ENCODE results near the gene SPATA13.

The SPATA13 gene

DNA sequence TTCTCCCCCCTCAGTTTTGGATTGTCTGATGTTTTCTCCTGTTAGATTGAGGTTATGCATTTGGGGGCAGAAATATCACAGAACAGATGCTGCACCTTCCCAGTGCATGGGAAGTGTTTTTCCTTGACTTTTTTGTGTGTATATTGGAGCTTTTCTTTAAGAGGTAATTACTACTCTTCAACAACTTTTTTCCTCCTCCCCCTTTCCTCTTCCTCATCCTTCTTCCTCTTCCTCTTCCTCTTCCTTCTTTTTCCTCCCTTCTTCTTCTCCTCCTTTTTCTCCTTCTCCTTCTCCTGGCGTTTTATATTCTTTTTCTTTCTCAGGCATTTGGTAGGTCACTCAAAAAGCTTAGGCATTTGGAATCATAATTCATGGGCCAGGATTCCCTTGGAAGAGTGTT is 18.1 kb upstream of the SPATA13 start:
- no peak for DNase-seq

GRCh38 chr13:24142886-24143285 is 17.6 kb upstream of the SPATA13 start:
- no peak for DNase-seq

GRCh38 chr13:24145240-24145639 is 15.3 kb upstream of the SPATA13 start:
- no peak for DNase-seq

DNA sequence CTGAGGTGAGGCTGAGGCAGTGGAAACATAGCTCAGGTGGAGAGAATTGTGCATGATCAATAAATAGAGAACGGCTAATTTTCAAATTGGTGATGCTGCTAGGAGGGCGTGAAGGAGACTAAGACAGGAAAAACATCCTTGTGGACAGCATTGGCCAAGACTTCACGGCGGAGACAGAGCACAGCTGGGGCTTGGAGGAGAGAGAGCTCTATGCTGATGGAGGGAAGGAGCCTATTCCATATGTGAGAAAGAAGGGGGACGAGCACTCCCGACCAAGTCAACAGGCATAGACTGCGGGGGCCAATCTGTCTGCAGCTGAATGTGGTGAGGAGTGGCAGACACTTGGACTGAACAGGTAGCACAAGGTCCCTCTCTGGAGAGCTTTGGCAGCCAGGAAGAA is 14.8 kb upstream of the SPATA13 start:
- DNase-seq: no peak

DNA sequence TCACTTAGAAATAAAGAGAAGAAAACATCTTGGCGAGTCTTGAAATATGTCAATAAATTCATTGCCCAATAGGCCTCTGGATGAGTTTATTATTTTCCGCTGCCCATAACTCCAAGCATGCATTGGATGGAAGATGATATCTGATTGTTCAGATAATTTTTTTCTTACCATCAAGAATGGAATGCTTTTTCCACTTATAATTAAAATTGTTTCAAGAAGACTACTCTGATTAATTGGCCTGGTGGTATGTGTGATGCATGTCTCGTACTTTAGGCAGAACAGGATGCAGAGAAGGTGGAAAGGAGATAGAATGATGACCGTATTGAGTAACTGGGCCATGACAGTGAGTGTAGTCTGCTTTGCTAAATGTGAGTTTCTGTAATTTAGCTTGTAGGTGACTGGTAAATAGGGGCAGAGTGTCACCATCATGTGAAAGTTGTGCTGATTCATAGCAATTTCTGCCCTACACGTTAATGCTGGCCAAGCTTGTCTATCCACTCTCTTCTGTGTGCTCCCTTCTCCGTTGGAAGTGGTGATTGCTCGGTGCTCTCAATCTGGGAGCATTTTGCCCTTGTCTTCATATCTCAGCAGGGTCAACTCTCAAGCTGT is 13.5 kb upstream of the SPATA13 start:
- DNase-seq: no peak

GRCh38 chr13:24147570-24147963 is 13.0 kb upstream of the SPATA13 start:
- no peak for DNase-seq

GRCh38 chr13:24148414-24149235 is 11.9 kb upstream of the SPATA13 start:
- no peak for DNase-seq

GRCh38 chr13:24149246-24150032 is 11.1 kb upstream of the SPATA13 start:
- no peak for DNase-seq

DNA sequence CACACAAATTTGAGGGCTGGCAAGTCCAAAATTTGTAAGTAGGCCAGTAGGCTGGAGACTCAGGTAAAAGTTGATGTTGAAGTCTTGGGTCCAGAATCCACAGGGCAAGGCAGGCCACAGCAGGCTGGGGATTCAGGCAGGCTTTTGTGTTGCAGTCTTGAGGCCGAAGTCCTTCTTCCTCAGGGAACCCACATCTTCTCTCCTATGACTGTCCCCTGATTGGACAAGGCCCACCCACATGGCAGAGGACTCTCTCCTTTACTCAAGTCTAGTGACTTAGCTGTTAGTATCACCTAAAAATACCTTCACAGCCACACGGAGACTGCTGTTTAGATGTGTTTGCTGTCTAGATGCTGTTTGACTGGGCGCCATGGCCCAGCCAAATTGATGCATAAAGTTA is 9.9 kb upstream of the SPATA13 start:
- no peak for DNase-seq

DNA sequence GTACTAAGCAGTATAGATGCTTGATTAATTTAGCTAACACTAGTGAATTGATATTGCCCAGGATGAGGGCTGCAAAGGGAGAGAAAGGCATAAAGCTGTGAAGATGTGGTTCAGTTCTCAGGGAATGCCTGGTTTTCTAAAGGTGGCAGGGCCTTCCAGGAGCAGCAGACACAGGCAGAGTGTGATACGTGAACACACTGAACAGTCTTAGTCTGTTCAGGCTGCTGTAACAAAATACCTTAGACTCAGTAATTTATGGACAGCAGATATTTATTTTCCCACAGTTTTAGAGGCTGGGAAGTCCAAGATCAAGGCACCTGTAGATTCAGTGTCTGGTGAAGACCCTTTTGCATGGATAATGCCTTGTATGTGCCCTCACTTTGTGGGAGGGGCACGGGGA is 8.7 kb upstream of the SPATA13 start:
- DNase-seq: no peak

DNA sequence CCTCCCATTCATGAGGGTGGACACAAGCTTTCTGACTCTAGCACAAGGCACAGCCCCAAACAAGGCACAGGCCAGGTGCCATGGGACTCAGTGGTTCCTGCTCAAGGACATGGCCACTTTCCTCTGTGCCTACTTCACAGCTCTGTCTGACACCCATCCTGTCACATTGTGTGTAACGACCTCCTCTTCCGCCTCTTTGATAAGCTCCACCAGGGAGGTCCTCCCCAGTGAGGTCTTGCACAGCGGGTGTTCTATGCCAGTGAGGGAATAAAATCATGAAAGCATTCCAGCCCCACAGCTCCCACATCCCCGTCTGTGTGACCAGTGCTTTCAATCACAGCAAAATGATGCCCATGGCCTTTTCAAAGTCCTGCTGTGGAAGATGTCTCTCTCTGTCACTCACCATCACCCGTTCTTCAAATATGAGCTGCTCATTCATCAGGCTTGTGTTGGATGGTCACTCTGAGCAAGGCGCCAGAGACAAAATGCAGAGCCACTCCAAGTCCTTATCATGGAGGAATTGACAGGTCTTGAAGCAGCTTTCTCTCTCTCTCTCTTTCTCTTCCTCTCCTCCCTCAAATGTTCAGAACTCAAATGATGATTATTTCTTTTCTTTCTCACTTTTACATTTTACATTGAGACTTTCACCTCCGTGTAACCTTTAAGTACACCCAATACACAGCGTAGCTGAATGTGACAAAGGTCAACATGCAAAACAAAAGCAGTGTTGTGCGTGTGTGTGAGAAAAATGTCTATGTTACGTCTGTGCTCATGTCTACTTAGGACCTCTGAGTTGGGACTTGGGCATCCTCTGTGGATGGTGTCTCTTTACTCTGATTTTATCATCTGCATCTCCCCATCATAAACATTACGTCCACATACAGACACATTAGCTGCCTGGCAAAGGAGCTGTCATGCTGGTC is 8.0 kb upstream of the SPATA13 start:
- DNase-seq: no peak

DNA sequence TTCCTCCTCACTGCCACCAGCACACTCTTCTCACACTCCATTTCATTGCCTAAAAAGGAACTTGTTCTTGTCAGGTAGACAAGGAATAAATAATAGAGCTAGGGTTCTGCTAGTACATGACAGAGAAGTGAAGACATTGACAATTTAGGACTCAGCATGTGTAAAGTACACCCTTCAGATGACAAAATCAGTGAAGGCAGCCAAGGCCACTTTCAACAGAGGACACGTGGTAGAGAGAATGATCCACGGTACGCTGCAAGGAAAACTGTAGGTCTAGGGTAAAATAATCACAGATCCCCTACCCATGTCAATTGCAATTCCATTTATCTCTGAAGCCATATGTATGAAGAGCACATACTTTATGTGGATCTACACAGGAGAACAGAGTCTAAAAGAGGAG is 7.2 kb upstream of the SPATA13 start:
- DNase-seq: no peak

- DNase-seq: no peak
Observed at GRCh38 chr13:24153979-24154701, 6.4 kb upstream of the SPATA13 start.

DNA sequence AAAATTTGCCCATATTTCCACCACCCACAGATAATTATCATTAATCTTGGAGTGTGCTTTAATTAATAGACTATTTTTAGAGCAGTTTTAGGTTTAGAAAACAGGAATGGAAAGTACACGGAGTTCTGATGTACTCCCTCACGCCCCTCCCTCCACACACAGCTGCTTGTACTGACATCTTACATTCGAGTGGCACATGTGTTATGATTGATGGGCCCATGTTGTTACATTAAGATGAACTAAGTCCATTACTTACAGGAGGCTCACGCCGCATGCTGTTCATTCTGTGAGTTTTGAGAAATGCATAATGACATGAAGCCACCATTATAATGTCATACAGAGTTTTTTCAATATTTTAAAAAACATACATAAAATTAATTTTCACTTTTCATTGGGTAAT is 1.2 kb upstream of the SPATA13 start:
- no peak for DNase-seq

DNA sequence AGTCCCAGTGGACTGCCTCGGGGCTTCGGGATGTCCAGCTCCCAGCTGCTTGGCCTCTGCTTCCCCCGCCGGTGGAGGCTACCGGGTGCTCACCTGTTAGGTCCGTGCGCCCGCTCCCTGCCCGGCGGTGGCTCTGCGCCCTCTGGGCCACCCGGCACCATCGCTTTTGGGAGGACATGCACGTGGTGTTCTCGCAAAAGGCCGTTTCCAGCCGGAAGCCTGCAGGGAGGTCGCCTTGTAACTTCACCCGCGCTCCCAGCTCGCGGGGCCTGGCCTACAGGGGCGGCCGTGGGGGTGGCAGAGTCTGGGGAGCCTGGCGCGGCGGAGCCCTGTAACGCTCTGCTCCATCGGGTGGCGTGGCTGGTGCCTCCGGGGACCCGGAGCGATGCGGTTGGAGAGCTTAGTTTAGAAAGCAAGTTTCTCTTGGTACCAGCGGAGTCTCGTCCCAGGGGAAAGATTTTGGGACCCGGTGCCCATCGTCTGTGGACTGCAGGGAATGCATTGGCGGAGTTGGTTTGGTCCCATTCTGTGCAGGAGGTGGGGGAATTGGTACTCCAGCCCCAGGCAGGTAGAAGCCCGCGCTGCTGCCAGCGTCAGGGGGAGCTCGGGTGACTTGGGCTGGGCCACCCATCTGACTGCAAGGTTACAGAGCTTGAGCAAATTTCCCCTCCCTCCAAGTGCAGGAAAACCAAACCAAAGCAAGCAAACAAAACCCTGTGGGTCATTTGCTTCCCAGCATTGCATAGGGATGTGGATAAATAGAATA is 673 bp downstream of the SPATA13 start:
- peak in 3 of 4 experiments; percentile 14 to 46 (median 24) for DNase-seq

GRCh38 chr13:24161980-24162525 is 1.5 kb downstream of the SPATA13 start:
- no peak for DNase-seq

- DNase-seq: no peak
Observed at GRCh38 chr13:24162604-24163003, 2.1 kb downstream of the SPATA13 start.

GRCh38 chr13:24165746-24166145 is 5.2 kb downstream of the SPATA13 start:
- no peak for DNase-seq

GRCh38 chr13:24166561-24166960 is 6.0 kb downstream of the SPATA13 start:
- DNase-seq: no peak

DNA sequence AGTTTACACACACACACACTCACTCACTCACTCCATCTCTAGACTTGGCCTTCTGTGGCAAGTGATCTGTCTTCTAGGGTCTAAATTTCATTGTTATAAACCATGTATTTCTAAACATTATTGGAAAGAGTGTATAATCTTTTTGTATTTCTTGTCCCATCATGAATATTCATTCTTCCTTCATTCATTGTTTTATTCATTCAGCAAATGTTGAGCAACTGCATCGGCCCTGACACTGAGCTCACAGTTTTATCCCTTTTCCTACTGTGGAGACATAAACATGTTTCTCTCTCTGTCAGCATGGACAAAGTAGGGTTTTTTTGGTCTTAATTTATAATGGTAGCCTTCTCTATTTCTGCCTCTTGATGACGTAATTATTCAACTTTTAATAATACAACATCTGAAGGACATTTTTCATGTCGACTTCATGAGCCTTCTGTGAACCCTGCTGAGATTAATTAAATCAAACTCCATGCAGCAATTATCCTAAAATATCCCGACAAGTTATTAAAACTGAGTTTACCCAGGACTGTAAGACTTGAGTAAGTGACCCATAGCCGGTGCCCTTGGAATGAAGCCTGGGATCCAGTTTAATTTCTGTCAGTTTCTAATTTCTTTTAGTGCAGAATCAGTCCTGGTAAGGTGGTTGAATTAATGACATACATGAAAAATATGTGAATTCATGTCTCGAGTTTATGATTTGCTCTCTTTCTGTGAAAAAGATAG is 7.3 kb downstream of the SPATA13 start:
- no peak for DNase-seq

Measured in suppressor macrophage (primary cell).